OCI-LY7 (cell line): ENCODE results near the gene ZNF70. TPM values are rescaled to one million over a fixed set of nuclear protein-coding genes. Genes with fewer than 3 reads are reported as not detected.

Source experiments
- BruUV-seq: library from RNA; stranded (reverse); fragments of 400-500 nt; replicated peaks from 2 replicates; lab custom pipeline; 2021; lab: Mats Ljungman, UMichigan
- CTCF ChIA-PET: fragments of 300-600 bp; sonication (Branson Sonifier 250); formaldehyde crosslinking; loops from one replicate; lab custom pipeline; 2022; ENCODE audit warnings: antibody characterized with exemption; ENCODE audit not compliant: unreplicated experiment; lab: Charles Lee
- POLR2A ChIA-PET: fragments of 300-600 bp; sonication (Branson Sonifier 250); formaldehyde crosslinking; loops from one replicate; lab custom pipeline; 2022; ENCODE audit warnings: antibody characterized with exemption; lab: Charles Lee
- DNase-seq: peaks from one replicate; pipeline ENCODE4 v3.0.0-alpha.2; 2015; ENCODE audit warnings: low spot score
- H2AFZ ChIP-seq: fragments of 200-600 bp; sonication (generic), shearing (Covaris generic); 2 replicates; pipeline ENCODE4 v1.6.1; 2014; ENCODE audit warnings: mild to moderate bottlenecking, antibody characterized with exemption, low read length, moderate library complexity
- H3K27ac ChIP-seq: fragments of 200-600 bp; sonication (generic); 2 replicates; pipeline ENCODE4 v1.5.1; 2014; ENCODE audit warnings: mixed run types, low read depth, mild to moderate bottlenecking, moderate library complexity, low read length, inconsistent platforms; ENCODE audit not compliant: poor library complexity, severe bottlenecking
- H3K36me3 ChIP-seq: fragments of 200-600 bp; sonication (generic); 2 replicates; pipeline ENCODE4 v1.6.1; 2014; ENCODE audit warnings: mild to moderate bottlenecking, antibody characterized with exemption, low read length, moderate library complexity, mixed read lengths; ENCODE audit not compliant: insufficient read depth
- H3K4me1 ChIP-seq: fragments of 200-600 bp; sonication (generic); 2 replicates; pipeline ENCODE4 v1.5.1; 2014; ENCODE audit warnings: mild to moderate bottlenecking, low read length; ENCODE audit not compliant: insufficient read depth, poor library complexity, severe bottlenecking
- H3K4me2 ChIP-seq: fragments of 200-600 bp; sonication (generic); 2 replicates; pipeline ENCODE4 v1.6.1; 2014; ENCODE audit warnings: mild to moderate bottlenecking, low read length
- H3K4me3 ChIP-seq: fragments of 200-600 bp; sonication (generic); 2 replicates; pipeline ENCODE4 v1.5.1; 2014; ENCODE audit warnings: mild to moderate bottlenecking, low read depth, low read length; ENCODE audit not compliant: poor library complexity, severe bottlenecking
- H3K79me2 ChIP-seq: fragments of 200-600 bp; sonication (generic); 2 replicates; pipeline ENCODE4 v1.6.1; 2016; ENCODE audit warnings: low read depth, mild to moderate bottlenecking, low read length, moderate library complexity, mixed read lengths; ENCODE audit not compliant: insufficient read depth
- H3K9me2 ChIP-seq: fragments of 200-600 bp; sonication (generic); 2 replicates; pipeline ENCODE4 v1.6.1; 2016; ENCODE audit warnings: mild to moderate bottlenecking, low read length, mixed read lengths; ENCODE audit not compliant: insufficient read depth
- H3K9me3 ChIP-seq: fragments of 200-600 bp; sonication (generic); 2 replicates; pipeline ENCODE4 v1.6.1; 2014; ENCODE audit warnings: mild to moderate bottlenecking, mixed run types, low read length, mixed read lengths
- H4K20me1 ChIP-seq: fragments of 200-600 bp; sonication (generic); 2 replicates; pipeline ENCODE4 v1.6.1; 2014; ENCODE audit warnings: mild to moderate bottlenecking, antibody characterized with exemption, low read length, moderate library complexity, mixed read lengths; ENCODE audit not compliant: insufficient read depth
- CTCF ChIP-seq: fragments of 200-600 bp; sonication (generic); conservative IDR thresholded peaks from 2 replicates; pipeline ENCODE4 v1.5.1; 2014; ENCODE audit warnings: mild to moderate bottlenecking, antibody characterized with exemption, low read length, moderate library complexity, mixed read lengths
- EZH2phosphoT487 ChIP-seq: fragments of 200-600 bp; sonication (generic); IDR thresholded peaks from 2 replicates; pipeline ENCODE4 v1.6.1; 2018; ENCODE audit warnings: low read depth, borderline replicate concordance, mild to moderate bottlenecking, mixed run types, antibody characterized with exemption, low read length, moderate library complexity, mixed read lengths
- intact Hi-C: fragments of 100-400 bp; cut with micrococcal nuclease; formaldehyde crosslinking; loops from one replicate; pipeline ENCODE4 v1.10.0; 2022; ENCODE audit not compliant: unreplicated experiment
- total RNA-seq, 2 experiments: library from RNA; depleted of rRNA in 1 of 2; stranded (reverse); fragments of >200 nt in 1 of 2; shearing (Covaris generic) in 1 of 2; gene quantifications; 2 replicates each; pipeline ENCODE4 v1.2.3, GENCODE V29; 2014 to 2022

Gene ZNF70
- total RNA-seq, 2 experiments from 2014 or later = 6.0 to 8.4 TPM

GRCh38 chr22:23689414-23689813, 61.5 kb downstream of the ZNF70 start:
- no peaks in the 10 kb centered on the region for H3K79me2 ChIP-seq
- no peaks in the 10 kb centered on the region for H3K9me3 ChIP-seq
- no peak for DNase-seq
- intact Hi-C loops = no loop called here
- TF ChIP-seq CTCF (no peak), EZH2phosphoT487 (no peak)
- H4K20me1 ChIP-seq = no peaks in the 10 kb centered on the region
- H3K4me2 ChIP-seq = no peak overlapping the region
- H2AFZ ChIP-seq = no peak overlapping the region
- H3K4me1 ChIP-seq = no peaks in the 10 kb centered on the region
- ChIA-PET CTCF (no interaction called here), POLR2A (no interaction called here)
- BruUV-seq = no TSS peak
- no peak overlapping the region for H3K4me3 ChIP-seq
- H3K36me3 ChIP-seq = peaks cover 10% of the 10 kb centered on the region
- no peaks in the 10 kb centered on the region for H3K9me2 ChIP-seq
- no peak overlapping the region for H3K27ac ChIP-seq

Other genes with a start within 250 kb of the ZNF70 start
- not detected in 2 replicates for gene IGLL1, start 170.8 kb downstream of the ZNF70 start, total RNA-seq (2014; rRNA removed; shearing (Covaris generic))
- gene IGLL1, start 170.8 kb downstream of the ZNF70 start, total RNA-seq (2022) = not detected in 2 replicates
- 0.15 and 0.38 TPM in 2 replicates for gene DRICH1, start 118.8 kb downstream of the ZNF70 start, total RNA-seq (2014; rRNA removed; shearing (Covaris generic))
- 0.49 TPM in 1 of 2 replicates, not detected in the other for gene DRICH1, start 118.8 kb downstream of the ZNF70 start, total RNA-seq (2022)
- 0.98 TPM in 1 of 2 replicates, not detected in the other for gene RGL4, start 60.1 kb downstream of the ZNF70 start, total RNA-seq (2014; rRNA removed; shearing (Covaris generic))
- 0.89 and 0.97 TPM in 2 replicates for gene RGL4, start 60.1 kb downstream of the ZNF70 start, total RNA-seq (2022)
- gene VPREB3, start 3.3 kb upstream of the ZNF70 start, total RNA-seq (2014; rRNA removed; shearing (Covaris generic)) = 163 and 241 TPM in 2 replicates
- gene VPREB3, start 3.3 kb upstream of the ZNF70 start, total RNA-seq (2022) = 312 and 333 TPM in 2 replicates
- 1.0 and 1.7 TPM in 2 replicates for gene C22orf15, start 11.9 kb upstream of the ZNF70 start, total RNA-seq (2014; rRNA removed; shearing (Covaris generic))
- 0.86 and 1.3 TPM in 2 replicates for gene C22orf15, start 11.9 kb upstream of the ZNF70 start, total RNA-seq (2022)
- 50.8 and 54.6 TPM in 2 replicates for gene CHCHD10, start 16.9 kb upstream of the ZNF70 start, total RNA-seq (2014; rRNA removed; shearing (Covaris generic))
- gene CHCHD10, start 16.9 kb upstream of the ZNF70 start, total RNA-seq (2022) = 191 and 252 TPM in 2 replicates
- gene MMP11, start 21.7 kb upstream of the ZNF70 start, total RNA-seq (2014; rRNA removed; shearing (Covaris generic)) = 10.0 and 12.9 TPM in 2 replicates
- gene MMP11, start 21.7 kb upstream of the ZNF70 start, total RNA-seq (2022) = 6.3 and 9.2 TPM in 2 replicates
- gene SMARCB1, start 35.9 kb upstream of the ZNF70 start, total RNA-seq (2014; rRNA removed; shearing (Covaris generic)) = 265 and 297 TPM in 2 replicates
- 242 and 252 TPM in 2 replicates for gene SMARCB1, start 35.9 kb upstream of the ZNF70 start, total RNA-seq (2022)
- 34.6 and 44.6 TPM in 2 replicates for gene DERL3, start 87.9 kb upstream of the ZNF70 start, total RNA-seq (2014; rRNA removed; shearing (Covaris generic))
- gene DERL3, start 87.9 kb upstream of the ZNF70 start, total RNA-seq (2022) = 52.1 and 64.1 TPM in 2 replicates
- 16.0 and 16.4 TPM in 2 replicates for gene SLC2A11, start 106.8 kb upstream of the ZNF70 start, total RNA-seq (2014; rRNA removed; shearing (Covaris generic))
- 41.6 and 50.2 TPM in 2 replicates for gene SLC2A11, start 106.8 kb upstream of the ZNF70 start, total RNA-seq (2022)
- 861 and 1,440 TPM in 2 replicates for gene MIF, start 143.3 kb upstream of the ZNF70 start, total RNA-seq (2014; rRNA removed; shearing (Covaris generic))
- 1,078 and 1,202 TPM in 2 replicates for gene MIF, start 143.3 kb upstream of the ZNF70 start, total RNA-seq (2022)
- not detected in 2 replicates for gene GSTT2B, start 210.1 kb upstream of the ZNF70 start, total RNA-seq (2014; rRNA removed; shearing (Covaris generic))
- not detected in 2 replicates for gene GSTT2B, start 210.1 kb upstream of the ZNF70 start, total RNA-seq (2022)
- gene DDTL, start 215.8 kb upstream of the ZNF70 start, total RNA-seq (2014; rRNA removed; shearing (Covaris generic)) = 2.4 and 4.6 TPM in 2 replicates
- 3.7 and 4.1 TPM in 2 replicates for gene DDTL, start 215.8 kb upstream of the ZNF70 start, total RNA-seq (2022)
- 168 and 252 TPM in 2 replicates for gene DDT, start 223.3 kb upstream of the ZNF70 start, total RNA-seq (2014; rRNA removed; shearing (Covaris generic))
- gene DDT, start 223.3 kb upstream of the ZNF70 start, total RNA-seq (2022) = 161 and 182 TPM in 2 replicates
- gene GSTT2, start 229.0 kb upstream of the ZNF70 start, total RNA-seq (2014; rRNA removed; shearing (Covaris generic)) = not detected in 2 replicates
- gene GSTT2, start 229.0 kb upstream of the ZNF70 start, total RNA-seq (2022) = not detected in 2 replicates